SK-N-SH (cell line): ENCODE results near the gene ZNF790. TPM values are rescaled to one million over a fixed set of nuclear protein-coding genes. Genes with fewer than 3 reads are reported as not detected.

Experiments used
- CTCF ChIA-PET: fragments of 300-600, 350-600 bp; formaldehyde crosslinking; extraction: SDS; loops from one replicate; lab custom pipeline; 2021; lab: Yijun Ruan, JAX
- POLR2A ChIA-PET: fragments of 350-600 bp; sonication (Branson Sonifier 250); formaldehyde crosslinking; extraction: SDS; loops from one replicate; lab custom pipeline; 2020; ENCODE audit warnings: antibody characterized with exemption, inconsistent platforms; lab: Yijun Ruan, JAX
- DNase-seq: peaks from one replicate; pipeline ENCODE4 v3.0.0; 2012
- H2AFZ ChIP-seq: fragments of 200-600 bp; sonication (generic); 2 replicates; pipeline ENCODE4 v1.8.1; 2016; ENCODE audit warnings: antibody characterized with exemption, mild to moderate bottlenecking, low read depth
- H3F3A ChIP-seq: fragments of 200-600 bp; sonication (generic); replicated peaks from 2 replicates; pipeline ENCODE3; 2016; ENCODE audit warnings: antibody characterized with exemption, mild to moderate bottlenecking; ENCODE audit not compliant: insufficient read depth
- H3K27ac ChIP-seq, 2 experiments: fragments of 200-500 bp in 1 of 2; fragments of 200-600 bp in 1 of 2; sonication (Bioruptor generic) in 1 of 2; sonication (generic), shearing (Covaris generic) in 1 of 2; 2 replicates each; pipeline versions ENCODE4 v1.5.1 to v1.6.1; 2014 to 2016; ENCODE audit warnings: low read depth in 2 of 2, inconsistent platforms in 1 of 2, low read length in 1 of 2, mild to moderate bottlenecking in 1 of 2, mixed read lengths in 1 of 2
- H3K27me3 ChIP-seq: fragments of 200-600 bp; sonication (generic), shearing (Covaris generic); 2 replicates; pipeline ENCODE4 v1.6.1; 2016; ENCODE audit warnings: mixed run types; ENCODE audit not compliant: insufficient read depth
- H3K36me3 ChIP-seq, 2 experiments: fragments of 200-500 bp in 1 of 2; fragments of 200-600 bp in 1 of 2; sonication (Bioruptor generic) in 1 of 2; sonication (generic) in 1 of 2; replicated peaks in 1 of 2; 2 replicates each; pipeline versions ENCODE3 to v1.5.1; 2014 to 2016; ENCODE audit warnings: low read length in 1 of 2, mild to moderate bottlenecking in 1 of 2; ENCODE audit not compliant: insufficient read depth in 2 of 2, control insufficient read depth in 1 of 2
- H3K4me1 ChIP-seq, 2 experiments: fragments of 200-500 bp in 1 of 2; fragments of 200-600 bp in 1 of 2; sonication (Bioruptor generic) in 1 of 2; sonication (generic), shearing (Covaris generic) in 1 of 2; 2 replicates each; pipeline versions ENCODE4 v1.5.1 to v1.6.1; 2014 to 2016; ENCODE audit warnings: low read depth in 1 of 2, low read length in 1 of 2, mixed run types in 1 of 2; ENCODE audit not compliant: insufficient read depth in 2 of 2, control insufficient read depth in 1 of 2
- H3K4me2 ChIP-seq: fragments of 200-600 bp; sonication (generic), shearing (Covaris generic); 2 replicates; pipeline ENCODE4 v1.6.1; 2017; ENCODE audit warnings: mixed run types
- H3K4me3 ChIP-seq, 2 experiments: fragments of 200-500 bp in 1 of 2; fragments of 200-600 bp in 1 of 2; sonication (Bioruptor generic) in 1 of 2; sonication (generic), shearing (Covaris generic) in 1 of 2; 2 replicates each; pipeline versions ENCODE4 v1.5.1 to v1.8.1; 2014 to 2016; ENCODE audit warnings: low read depth in 2 of 2, inconsistent platforms in 1 of 2, low read length in 1 of 2, mild to moderate bottlenecking in 1 of 2, mixed read lengths in 1 of 2, moderate library complexity in 1 of 2
- H3K79me2 ChIP-seq: fragments of 200-600 bp; sonication (generic); 2 replicates; pipeline ENCODE4 v1.8.1; 2017; ENCODE audit warnings: mild to moderate bottlenecking; ENCODE audit not compliant: insufficient read depth
- H3K9ac ChIP-seq: fragments of 200-600 bp; sonication (generic); 2 replicates; pipeline ENCODE4 v1.6.1; 2017; ENCODE audit warnings: mixed run types
- H3K9me2 ChIP-seq: fragments of 200-600 bp; sonication (generic); 2 replicates; pipeline ENCODE4 v1.6.1; 2017; ENCODE audit warnings: mixed run types
- H3K9me3 ChIP-seq: fragments of 200-600 bp; sonication (generic); 2 replicates; pipeline ENCODE4 v1.6.1; 2017; ENCODE audit warnings: mixed run types, mild to moderate bottlenecking, moderate library complexity
- H4K20me1 ChIP-seq: fragments of 200-600 bp; sonication (generic); 2 replicates; pipeline ENCODE4 v1.6.1; 2017; ENCODE audit warnings: mild to moderate bottlenecking, mixed run types; ENCODE audit not compliant: insufficient read depth
- CHD2 ChIP-seq: fragments of 150-350 bp; IDR thresholded peaks from 2 replicates; pipeline ENCODE4 v1.6.1; 2018; ENCODE audit warnings: low read length; ENCODE audit not compliant: partially characterized antibody
- ELF1 ChIP-seq: IDR thresholded peaks from 2 replicates; pipeline ENCODE4 v1.4.0; 2012
- GATA2 ChIP-seq: sonication (generic); formaldehyde crosslinking; IDR thresholded peaks from 2 replicates; pipeline ENCODE4 v1.5.0; 2020; ENCODE audit warnings: mild to moderate bottlenecking, missing genetic modification reagents
- NFIC ChIP-seq: IDR thresholded peaks from 2 replicates; pipeline ENCODE4 v1.4.0; 2012; ENCODE audit warnings: borderline replicate concordance
- TEAD4 ChIP-seq: IDR thresholded peaks from 2 replicates; pipeline ENCODE4 v1.4.0; 2012; ENCODE audit warnings: mild to moderate bottlenecking, borderline replicate concordance; ENCODE audit not compliant: insufficient read depth
- WGBS: methylation state at CpG from one replicate; pipeline ENCODE4 v1.1.6; 2017; ENCODE audit warnings: low lambda C conversion rate; 5-methylcytosine and 5-hydroxymethylcytosine counted together
- polyA plus RNA-seq, 3 experiments: library from polyadenylated mRNA; depleted of rRNA; stranded (reverse); fragments of >200 nt; gene quantifications; 2 replicates each; pipeline ENCODE4 v1.2.3, GENCODE V29; 2012
- small RNA-seq, 7 experiments: library from RNA; depleted of rRNA; stranded (forward); fragments of <200 nt; gene quantifications; one replicate each; pipeline ENCODE3, GENCODE V24; 2012

Gene ZNF790
- polyA plus RNA-seq, 1 of the 3 experiments (the other 2 are of a cell fraction): 2.2 TPM

DNA sequence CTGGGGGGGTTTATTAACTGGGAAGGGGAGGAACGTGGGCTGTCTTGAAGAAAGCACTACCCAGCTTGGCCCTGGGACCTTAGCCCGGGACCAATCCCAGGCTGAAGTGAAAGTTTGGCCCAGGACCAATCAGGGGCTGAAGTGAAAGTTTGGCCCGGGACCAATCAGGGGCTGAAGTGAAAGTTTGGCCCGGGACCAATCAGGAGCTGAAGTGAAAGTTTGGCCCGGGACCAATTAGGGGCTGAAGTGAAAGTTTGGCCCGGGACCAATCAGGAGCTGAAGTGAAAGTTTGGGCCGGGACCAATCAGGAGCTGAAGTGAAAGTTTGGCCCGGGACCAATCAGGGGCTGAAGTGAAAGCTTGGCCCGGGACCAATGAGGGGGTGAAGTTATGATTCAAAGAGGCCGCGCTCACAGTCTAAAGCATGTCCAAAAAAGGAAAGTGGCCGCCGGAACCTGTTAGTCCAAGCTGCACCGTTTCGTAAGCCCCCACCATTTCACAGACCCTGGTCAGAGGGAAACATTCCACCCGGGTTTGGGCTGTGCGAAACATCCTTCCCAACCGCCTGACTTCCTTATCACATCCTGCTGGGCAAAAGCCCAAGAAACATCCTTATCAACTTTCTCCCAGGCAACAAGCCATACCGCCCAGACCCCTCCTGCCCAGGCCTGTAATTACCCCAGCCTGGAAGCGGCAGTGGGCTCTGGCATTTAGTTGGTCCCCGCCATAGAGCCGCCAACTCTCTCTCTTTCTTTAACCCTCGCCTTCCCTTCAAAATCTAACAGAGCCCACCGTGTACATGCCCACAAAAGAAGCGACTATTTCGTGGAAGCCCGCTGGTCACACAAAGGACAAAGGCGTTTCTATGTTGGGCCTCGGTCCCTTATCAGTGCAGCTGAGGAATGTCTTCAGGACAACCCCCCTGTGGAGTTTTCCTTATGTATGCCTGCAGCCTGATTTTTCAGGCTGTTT is 66.6 kb downstream of the ZNF790 start:
- CTCF ChIA-PET: no interaction called here

More for the DNA sequence above, 66.6 kb downstream of the ZNF790 start:
- Histone ChIP-seq H4K20me1 (no peaks in the 10 kb centered on the region), H3K9ac (peak overlapping the region; percentile 84), H2AFZ (peak overlapping the region; percentile 97), H3K9me3 (0 out of 2 replicates have a peak, but pooled peaks cover under 1% of the 10 kb centered on the region), H3K4me3 (peak overlapping the region; percentile 55 to 99), H3K79me2 (peaks cover 54% of the 10 kb centered on the region), H3K27me3 (no peaks in the 10 kb centered on the region), H3K27ac (peak overlapping the region; percentile 79 to 96), H3F3A (peaks cover 17% of the 10 kb centered on the region), H3K9me2 (no peaks in the 10 kb centered on the region), H3K4me2 (peak overlapping the region; percentile 94), H3K4me1 (peaks cover 0 to 3% of the 10 kb centered on the region in 2 experiments; a peak in 1 of 4 replicates), H3K36me3 (peaks cover 0 to 9% of the 10 kb centered on the region in 2 experiments)
- TF ChIP-seq GATA2 (CRISPR knock-in tag) (peak; percentile 72), NFIC (peak; percentile 83), TEAD4 (no peak), CHD2 (peak; percentile 65), ELF1 (no peak)
- WGBS: 12% methylated on average over 26 of the region's 29 CpGs
- POLR2A ChIA-PET: interaction anchor here (0.8 kb wide), 1 partner anchor 25 kb away, joined by 3 read pairs; no protein-coding TSS in a partner anchor
- DNase-seq: peak; percentile 75

Small RNAs within 50 kb of the gene (small RNA-seq; reads per million reads assigned to genes)
- 0 reads per million in 7 experiments for gene RF00019

Other genes with a start within 250 kb of the ZNF790 start
- gene ZNF382, start 233.1 kb downstream of the ZNF790 start, polyA plus RNA-seq (2012; rRNA removed): 2.3 and 3.5 TPM in 2 replicates
- gene ZNF461, start 171.6 kb downstream of the ZNF790 start, polyA plus RNA-seq (2012; rRNA removed): 2.8 and 5.1 TPM in 2 replicates
- gene ZNF567, start 150.8 kb downstream of the ZNF790 start, polyA plus RNA-seq (2012; rRNA removed): 4.1 and 4.5 TPM in 2 replicates
- gene ZNF850, start 65.6 kb downstream of the ZNF790 start, polyA plus RNA-seq (2012; rRNA removed): 1.6 TPM in 2 replicates
- 2.4 and 4.2 TPM in 2 replicates for gene ZNF345, start 12.5 kb upstream of the ZNF790 start, polyA plus RNA-seq (2012; rRNA removed)
- gene ZNF829, start 77.9 kb upstream of the ZNF790 start, polyA plus RNA-seq (2012; rRNA removed): 0.72 and 0.99 TPM in 2 replicates
- gene ZNF568, start 77.9 kb upstream of the ZNF790 start, polyA plus RNA-seq (2012; rRNA removed): 5.5 and 7.2 TPM in 2 replicates
- 1.7 and 1.9 TPM in 2 replicates for gene ZNF420, start 240.0 kb upstream of the ZNF790 start, polyA plus RNA-seq (2012; rRNA removed)